NCI-H128 (cell line): ENCODE data around the gene ARHGEF7.
"Not testable (repeated sequence)": the region's sequence is repeated elsewhere in the genome, so short reads cannot be mapped to it uniquely, and the experiment has no call there.

Experiments
- DNase-seq: peaks from one replicate; lab custom pipeline; 2025; ENCODE audit not compliant: unreplicated experiment; lab: John Stamatoyannopoulos, UW

The ARHGEF7 gene

DNA sequence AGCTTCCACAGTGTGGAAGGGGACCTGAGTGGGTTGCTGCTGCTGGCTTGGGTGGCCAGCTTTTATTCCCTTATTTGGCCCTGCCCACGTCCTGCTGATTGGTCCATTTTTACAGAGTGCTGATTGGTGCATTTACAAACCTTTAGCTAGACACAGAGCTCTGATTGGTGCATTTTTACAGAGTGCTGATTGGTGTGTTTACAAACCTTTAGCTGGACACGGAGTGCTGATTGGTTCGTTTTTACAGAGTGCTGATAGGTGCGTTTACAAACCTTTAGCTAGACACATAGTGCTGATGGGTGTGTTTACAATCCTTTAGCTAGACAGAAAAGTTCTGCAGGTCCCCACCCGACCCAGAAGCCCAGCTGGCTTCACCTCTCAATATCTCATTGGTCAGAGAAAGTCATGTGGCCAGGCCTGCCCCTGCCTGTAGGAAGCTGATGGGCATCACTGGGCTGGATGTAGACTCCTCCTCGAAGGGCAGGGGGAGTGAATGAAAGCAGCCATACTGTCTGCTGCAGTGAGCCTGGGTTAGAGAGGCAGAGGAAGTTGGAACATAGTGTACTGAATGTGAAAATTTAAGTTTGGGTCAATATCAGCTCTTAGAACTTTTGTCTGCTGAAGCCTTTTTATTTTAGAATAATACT is 83.7 kb downstream of the ARHGEF7 start:
- not testable (repeated sequence) for DNase-seq

DNA sequence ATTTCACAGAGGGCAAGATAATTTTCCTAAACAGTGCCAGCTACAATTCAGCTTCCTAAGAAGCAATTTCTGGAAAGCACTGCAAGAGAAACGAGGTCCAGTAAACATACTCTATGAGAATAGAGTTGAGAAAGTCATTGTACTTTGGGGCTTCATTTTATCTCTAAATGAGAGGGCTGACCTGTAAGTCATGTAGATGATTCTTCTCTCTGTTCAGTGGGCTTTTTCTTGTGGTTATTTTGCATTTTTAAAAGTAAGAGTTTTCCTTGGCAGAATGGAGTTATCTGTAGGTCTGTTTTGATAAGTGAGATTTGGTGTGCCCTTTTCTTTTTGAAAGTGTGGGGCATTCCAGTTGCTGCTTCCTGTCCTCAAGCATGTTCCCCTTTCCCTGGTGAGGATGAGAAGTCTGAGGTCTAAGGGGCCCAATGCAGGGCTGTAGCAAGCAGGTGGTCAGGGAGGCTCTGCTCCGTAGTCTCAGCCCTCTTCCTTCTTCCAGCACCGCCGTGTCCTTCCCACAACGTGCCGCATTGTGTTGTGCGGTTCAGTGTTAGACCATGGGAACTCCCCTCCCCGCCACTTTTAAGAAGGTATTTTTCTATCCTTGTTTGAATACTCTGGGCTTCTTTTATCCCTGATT is 86.3 kb downstream of the ARHGEF7 start:
- no peak for DNase-seq

- DNase-seq, result no peak
Measured at GRCh38 chr13:111202156-111202621, 87.1 kb downstream of the ARHGEF7 start.

GRCh38 chr13:111202745-111203144 is 87.6 kb downstream of the ARHGEF7 start:
- no peak for DNase-seq

DNA sequence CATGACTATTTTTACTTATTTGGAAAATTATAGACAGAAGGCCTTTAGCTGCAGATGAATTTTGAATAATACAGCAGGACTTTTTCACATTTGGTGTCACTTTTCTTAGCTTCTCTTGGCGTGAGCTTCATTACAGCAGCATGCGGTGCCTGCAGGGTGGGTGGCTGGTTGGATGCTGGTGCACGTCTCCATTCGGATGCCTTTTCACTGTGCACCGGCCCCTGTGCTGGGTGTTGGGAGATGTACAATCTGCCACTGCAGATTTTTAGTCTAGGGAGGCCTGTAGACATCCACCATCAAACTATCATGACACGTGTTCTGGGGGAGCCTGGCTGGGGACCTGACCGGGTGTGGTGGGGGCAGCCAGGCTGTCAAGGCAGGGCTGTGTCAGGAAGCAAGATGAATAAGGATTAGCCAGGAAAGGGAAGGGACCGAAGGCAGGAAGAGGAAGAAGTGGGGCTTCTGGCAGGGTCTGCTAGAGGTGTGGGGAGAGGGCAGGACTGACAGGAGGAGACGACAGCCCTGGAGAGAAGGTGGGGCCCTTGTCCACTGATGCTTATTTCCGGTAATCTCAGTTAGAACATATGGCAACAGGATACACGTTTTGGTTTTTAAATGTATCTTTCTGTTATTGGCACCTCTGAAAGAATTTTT is 88.8 kb downstream of the ARHGEF7 start:
- no peak for DNase-seq

GRCh38 chr13:111204438-111205177 is 89.5 kb downstream of the ARHGEF7 start:
- DNase-seq, result no peak

DNA sequence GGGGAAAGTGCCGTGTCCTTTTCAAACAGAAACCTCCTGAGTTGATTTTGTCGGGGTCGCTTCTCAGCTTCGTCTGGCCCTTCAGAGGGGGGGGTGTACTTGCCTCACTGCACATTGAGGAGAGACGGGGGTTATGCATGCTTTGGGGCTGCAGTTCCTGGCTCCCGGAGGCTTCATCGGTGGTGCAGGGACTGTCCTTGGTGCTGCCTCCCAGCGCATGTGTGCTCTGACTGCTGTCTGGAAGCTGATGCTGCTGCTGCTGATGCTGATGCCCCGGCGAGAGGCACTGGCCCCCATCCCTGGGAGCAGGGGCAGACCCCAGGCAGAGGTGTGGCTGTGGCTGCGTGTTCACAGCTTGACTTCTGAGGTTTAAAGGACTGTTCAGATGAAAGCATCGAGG is 91.0 kb downstream of the ARHGEF7 start:
- no peak for DNase-seq

GRCh38 chr13:111209613-111210012 is 94.5 kb downstream of the ARHGEF7 start:
- DNase-seq, result no peak

GRCh38 chr13:111210091-111210490 is 95.0 kb downstream of the ARHGEF7 start:
- no peak for DNase-seq

- DNase-seq, result no peak
Measured at GRCh38 chr13:111210544-111211469, 95.7 kb downstream of the ARHGEF7 start.

DNA sequence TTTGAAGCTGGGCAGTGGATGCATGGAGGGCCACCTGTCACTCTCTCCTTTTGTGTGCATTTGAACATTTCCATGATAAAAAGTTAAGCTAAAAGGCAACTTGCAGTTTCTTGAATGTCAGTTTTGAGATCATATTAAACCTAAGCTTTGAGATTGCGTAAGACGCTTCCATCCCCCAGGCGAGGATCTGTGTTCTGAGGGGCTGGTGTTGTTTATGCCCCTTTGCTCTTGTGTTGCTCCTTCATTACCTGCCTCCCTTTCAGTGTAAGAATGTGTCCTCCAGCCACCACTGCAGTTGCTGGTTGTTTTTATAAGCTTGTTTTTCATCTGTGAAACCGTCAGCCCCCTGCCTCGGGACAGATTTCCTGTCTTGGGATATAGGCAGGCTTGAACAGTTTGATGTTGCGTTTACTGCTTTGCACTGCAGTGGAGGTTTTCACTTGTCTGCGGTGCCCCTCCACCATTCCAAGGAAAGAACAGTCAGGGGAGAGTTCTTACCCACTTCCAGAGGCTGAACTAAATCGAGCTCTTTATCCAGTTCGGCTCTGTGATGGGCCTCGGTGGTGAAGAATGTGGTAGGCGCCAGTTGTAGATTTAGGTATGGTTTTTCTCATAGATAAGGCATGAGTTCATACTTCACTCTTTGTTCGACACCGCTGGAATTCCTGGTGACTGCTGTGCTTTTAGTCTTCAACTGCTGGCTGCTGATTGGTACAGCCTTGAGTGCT is 96.8 kb downstream of the ARHGEF7 start:
- DNase-seq, result no peak

DNA sequence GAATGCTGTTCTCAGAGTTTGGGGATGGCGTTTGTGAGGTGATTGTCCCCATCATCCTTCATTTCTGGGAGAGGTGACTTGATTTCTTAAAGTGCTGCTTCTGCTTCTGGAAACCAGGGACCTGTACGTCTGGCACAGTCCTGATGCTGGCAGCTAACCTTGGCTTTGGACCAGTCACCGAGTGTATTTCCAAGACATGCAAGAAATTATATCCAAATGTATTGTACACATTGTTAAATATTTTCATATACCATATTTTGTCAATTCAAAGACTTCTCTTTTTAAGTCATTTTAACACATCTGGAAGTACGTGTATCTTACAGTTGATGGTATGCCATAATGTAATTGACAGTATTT is 97.4 kb downstream of the ARHGEF7 start:
- DNase-seq, result no peak

- DNase-seq, result no peak
Measured at GRCh38 chr13:111213964-111214726, 99.0 kb downstream of the ARHGEF7 start.

- DNase-seq, result no peak
Measured at GRCh38 chr13:111215081-111216047, 100.3 kb downstream of the ARHGEF7 start.

DNA sequence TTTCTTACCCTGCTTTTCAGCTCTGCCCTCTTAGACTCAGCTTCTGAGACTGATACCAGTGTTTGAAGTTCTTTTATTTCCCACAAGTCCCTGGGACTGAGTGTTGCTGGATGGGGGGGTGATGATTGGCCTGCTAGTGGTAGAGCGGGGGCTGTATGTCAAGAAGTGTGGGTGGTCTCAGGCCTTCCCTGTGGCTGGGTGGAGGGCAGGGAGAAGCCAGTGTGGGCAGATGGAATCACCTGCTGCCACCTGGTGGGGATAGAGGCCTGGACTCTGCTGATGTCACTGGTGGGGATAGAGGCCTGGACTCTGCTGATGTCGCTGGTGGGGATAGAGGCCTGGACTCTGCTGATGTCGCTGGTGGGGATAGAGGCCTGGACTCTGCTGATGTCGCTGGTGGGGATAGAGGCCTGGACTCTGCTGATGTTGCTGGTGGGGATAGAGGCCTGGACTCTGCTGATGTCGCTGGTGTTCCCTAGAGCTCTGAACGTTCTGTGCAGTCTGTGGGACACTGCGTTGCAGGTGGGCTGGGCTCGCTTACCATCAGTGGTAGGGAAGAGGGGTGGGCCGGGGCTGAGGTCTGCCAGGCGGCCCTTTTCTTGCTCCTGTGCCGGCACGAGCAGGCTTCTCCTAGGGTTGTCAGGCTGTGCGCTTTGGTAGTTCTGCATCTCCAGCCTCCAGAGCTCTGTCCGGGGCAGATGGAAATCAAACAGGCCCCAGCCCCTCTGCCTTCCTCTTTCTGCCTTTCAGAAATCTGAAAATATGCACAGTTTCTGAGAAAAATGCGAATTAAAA is 101.3 kb downstream of the ARHGEF7 start:
- no peak for DNase-seq

- no peak for DNase-seq
Measured at GRCh38 chr13:111217641-111218040, 102.5 kb downstream of the ARHGEF7 start.

GRCh38 chr13:111219280-111219679 is 104.2 kb downstream of the ARHGEF7 start:
- no peak for DNase-seq
